BLaER1 treated with 17β-estradiol and CSF1 and Interleukin-3, amounts not matched to agents 10 nM and 100 nM (cell line): ENCODE results near the gene ABHD5.
"Not testable (repeated sequence)": the region's sequence is repeated elsewhere in the genome, so short reads cannot be mapped to it uniquely, and the experiment has no call there.

Source experiments
- H3K27ac ChIP-seq, 11 experiments: shearing (Covaris generic); formaldehyde crosslinking; 2 replicates each; pipeline ENCODE4 v1.8.1; 2022
- H3K27me3 ChIP-seq, 11 experiments: shearing (Covaris generic); formaldehyde crosslinking; 2 replicates each; pipeline ENCODE4 v1.8.1; 2022
- H3K36me3 ChIP-seq, 11 experiments: shearing (Covaris generic); formaldehyde crosslinking; 2 replicates each; pipeline ENCODE4 v1.8.1; 2022
- H3K4me1 ChIP-seq, 10 experiments: shearing (Covaris generic); formaldehyde crosslinking; 2 replicates each; pipeline ENCODE4 v1.8.1; 2022
- H3K4me2 ChIP-seq, 11 experiments: shearing (Covaris generic); formaldehyde crosslinking; 2 replicates each; pipeline ENCODE4 v1.8.1; 2022
- H3K4me3 ChIP-seq, 10 experiments: shearing (Covaris generic); formaldehyde crosslinking; 2 replicates each; pipeline ENCODE4 v1.8.1; 2022
- H3K9ac ChIP-seq, 11 experiments: shearing (Covaris generic); formaldehyde crosslinking; 2 replicates each; pipeline ENCODE4 v1.8.1; 2022
- H3K9me3 ChIP-seq, 11 experiments: shearing (Covaris generic); formaldehyde crosslinking; replicated peaks in 1 of 11; 2 replicates each; pipeline ENCODE4 v1.8.1; 2022
- H4K20me1 ChIP-seq, 11 experiments: shearing (Covaris generic); formaldehyde crosslinking; 2 replicates each; pipeline ENCODE4 v1.8.1; 2022
- Cebpa-rat ChIP-seq, 11 experiments: shearing (Covaris generic); IDR thresholded peaks; 2 replicates each; pipeline ENCODE4 v1.8.1; 2022

Gene ABHD5

DNA sequence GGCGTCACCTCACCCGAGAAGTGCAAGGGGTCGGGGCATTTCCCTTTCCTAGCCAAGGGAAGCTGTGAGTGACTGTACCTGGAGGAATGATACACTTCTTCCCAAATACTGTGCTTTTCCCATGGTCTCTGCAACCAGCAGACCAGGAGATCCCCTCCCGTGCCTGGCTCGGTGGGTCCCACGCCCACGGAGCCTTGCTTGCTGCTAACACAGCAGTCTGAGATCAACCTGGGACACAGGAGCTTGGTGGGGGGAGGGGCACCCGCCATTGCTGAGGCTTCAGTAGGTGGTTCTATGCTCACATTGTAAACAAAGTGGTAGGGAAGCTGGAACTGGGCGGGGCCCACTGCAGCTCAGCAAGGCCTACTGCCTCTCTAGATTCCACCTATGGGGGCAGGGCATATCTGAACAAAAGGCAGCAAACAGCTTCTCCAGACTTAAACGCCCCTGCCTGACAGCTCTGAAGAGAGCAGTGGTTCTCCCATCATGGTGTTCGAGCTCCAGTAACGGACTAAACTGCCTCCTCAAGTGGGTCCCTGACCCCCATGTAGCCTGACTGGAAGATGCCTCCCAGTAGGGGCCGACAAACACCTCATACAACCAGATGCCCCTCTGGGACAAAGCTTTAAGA is 31.4 kb upstream of the ABHD5 start:
- Histone ChIP-seq H3K4me2 (no peak overlapping the region), H4K20me1 (no peaks in the 10 kb centered on the region), H3K36me3 (no peaks in the 10 kb centered on the region), H3K27me3 (no peaks in the 10 kb centered on the region), H3K9me3 (peaks cover 0 to 21% (median 8%) of the 10 kb centered on the region in 11 experiments; a peak in 8 of 22 replicates), H3K27ac (no peak overlapping the region), H3K4me1 (no peaks in the 10 kb centered on the region), H3K4me3 (no peak overlapping the region), H3K9ac (no peak overlapping the region)
- no peak for TF ChIP-seq Cebpa-rat (IDR thresholded peaks at IDR 0.05)

DNA sequence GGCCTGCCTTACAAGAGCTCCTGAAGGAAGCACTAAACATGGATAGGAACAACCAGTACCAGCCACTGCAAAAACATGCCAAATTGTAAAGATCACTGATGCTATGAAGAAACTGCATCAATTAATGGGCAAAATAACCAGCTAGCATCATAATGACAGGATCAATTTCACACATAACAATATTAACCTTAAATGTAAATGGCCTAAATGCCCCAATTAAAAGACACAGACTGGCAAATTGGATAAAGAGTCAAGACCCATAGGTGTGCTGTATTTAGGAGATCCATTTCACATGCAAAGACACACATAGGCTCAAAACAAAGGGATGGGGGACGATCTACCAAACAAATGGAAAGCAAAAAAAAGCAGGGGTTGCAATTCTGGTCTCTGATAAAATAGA is 29.4 kb upstream of the ABHD5 start:
- peaks cover 0 to 21% (median 8%) of the 10 kb centered on the region in 11 experiments; a peak in 9 of 22 replicates for H3K9me3 ChIP-seq
- not testable (repeated sequence) for H3K27ac ChIP-seq, H3K27me3 ChIP-seq, H3K4me3 ChIP-seq, H4K20me1 ChIP-seq, H3K4me1 ChIP-seq, H3K36me3 ChIP-seq, H3K9ac ChIP-seq, H3K4me2 ChIP-seq

GRCh38 chr3:43665011-43665410 is 25.7 kb upstream of the ABHD5 start:
- peaks cover 0 to 12% (median 0%) of the 10 kb centered on the region in 11 experiments; a peak in 5 of 22 replicates for H3K9me3 ChIP-seq
- H3K4me2 ChIP-seq, H3K4me3 ChIP-seq, H4K20me1 ChIP-seq, H3K27me3 ChIP-seq, H3K9ac ChIP-seq, H3K4me1 ChIP-seq, H3K36me3 ChIP-seq, H3K27ac ChIP-seq: not testable (repeated sequence)

DNA sequence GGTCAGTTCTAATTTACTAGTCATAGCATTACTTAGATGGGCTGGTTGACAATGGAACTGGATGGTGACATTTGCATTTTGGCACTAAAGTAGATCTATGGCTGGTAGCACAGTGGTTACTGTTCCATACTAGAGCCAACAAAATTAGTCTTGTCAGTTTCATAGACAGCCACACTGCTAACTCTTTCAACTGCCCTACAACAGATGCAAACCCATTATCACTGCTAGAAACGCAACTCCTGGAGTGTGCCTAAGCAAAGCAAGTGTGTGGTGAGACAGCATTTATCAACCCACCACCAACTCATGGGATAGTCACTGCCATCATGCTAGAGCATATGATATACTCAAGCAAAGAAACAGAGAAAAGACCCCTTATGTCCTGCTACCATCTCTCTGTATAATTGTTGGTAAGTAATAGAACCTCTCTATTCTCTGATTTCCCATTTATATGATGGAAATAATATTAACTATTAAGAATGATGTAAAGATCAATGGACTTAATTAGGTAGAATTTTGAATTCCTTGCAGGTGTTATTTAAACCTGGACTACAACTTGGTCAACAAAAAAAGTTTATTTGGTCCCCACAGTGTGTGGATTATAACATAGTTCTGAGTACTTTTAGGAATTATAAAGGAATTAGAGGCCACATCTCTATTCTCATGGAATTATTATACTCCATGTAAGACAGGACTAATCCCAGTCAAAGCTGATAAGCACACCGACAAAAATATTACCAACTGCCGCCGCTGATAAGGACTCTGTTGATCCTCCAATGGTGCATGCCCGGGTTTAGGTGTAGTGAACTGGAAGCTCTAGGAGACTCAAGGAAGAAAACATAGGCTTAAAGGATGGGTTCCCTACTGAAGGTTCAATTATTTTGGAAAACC is 19.9 kb upstream of the ABHD5 start:
- no peaks in the 10 kb centered on the region for H3K9me3 ChIP-seq
- no peaks in the 10 kb centered on the region for H3K36me3 ChIP-seq
- no peak overlapping the region for H3K4me2 ChIP-seq
- TF ChIP-seq Cebpa-rat (IDR thresholded peaks at IDR 0.05): no peak
- H3K4me3 ChIP-seq: no peak overlapping the region
- no peak overlapping the region for H3K27ac ChIP-seq
- no peaks in the 10 kb centered on the region for H3K4me1 ChIP-seq
- no peaks in the 10 kb centered on the region for H4K20me1 ChIP-seq
- no peak overlapping the region for H3K9ac ChIP-seq
- H3K27me3 ChIP-seq: no peaks in the 10 kb centered on the region

GRCh38 chr3:43674345-43675085 is 16.2 kb upstream of the ABHD5 start:
- Histone ChIP-seq H3K36me3 (no peaks in the 10 kb centered on the region), H3K4me1 (no peaks in the 10 kb centered on the region), H3K9me3 (peaks cover 0 to 13% (median 6%) of the 10 kb centered on the region in 11 experiments; a peak in 10 of 22 replicates), H3K27ac (no peak overlapping the region), H3K27me3 (no peaks in the 10 kb centered on the region), H4K20me1 (no peaks in the 10 kb centered on the region), H3K4me2 (no peak overlapping the region), H3K4me3 (no peak overlapping the region), H3K9ac (no peak overlapping the region)
- TF ChIP-seq Cebpa-rat (IDR thresholded peaks at IDR 0.05): no peak

DNA sequence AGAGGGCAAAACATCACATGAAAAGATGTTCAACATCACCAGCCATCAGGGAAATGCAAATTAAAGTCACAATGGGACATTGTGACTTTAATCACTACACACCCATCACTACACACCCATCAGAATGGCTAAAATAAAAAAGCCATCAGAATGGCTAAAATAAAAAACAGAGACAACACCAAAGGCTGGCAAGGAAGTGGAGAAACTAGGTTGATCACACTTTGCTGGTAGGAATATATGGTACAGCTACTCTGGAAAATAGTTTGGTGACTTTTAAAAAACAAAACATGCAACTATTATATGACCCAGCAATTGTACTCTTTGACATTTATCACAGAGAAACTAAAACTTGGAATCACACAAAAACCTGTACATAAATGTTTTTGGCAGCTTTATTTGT is 15.1 kb upstream of the ABHD5 start:
- H3K9ac ChIP-seq: no peak overlapping the region
- no peak overlapping the region for H3K27ac ChIP-seq
- TF ChIP-seq Cebpa-rat (IDR thresholded peaks at IDR 0.05): no peak
- no peaks in the 10 kb centered on the region for H4K20me1 ChIP-seq
- no peak overlapping the region for H3K4me3 ChIP-seq
- peaks cover 0 to 14% (median 6%) of the 10 kb centered on the region in 11 experiments; a peak in 10 of 22 replicates for H3K9me3 ChIP-seq
- no peaks in the 10 kb centered on the region for H3K36me3 ChIP-seq
- no peak overlapping the region for H3K4me2 ChIP-seq
- H3K4me1 ChIP-seq: no peaks in the 10 kb centered on the region
- no peaks in the 10 kb centered on the region for H3K27me3 ChIP-seq

GRCh38 chr3:43676441-43676840 is 14.3 kb upstream of the ABHD5 start:
- Histone ChIP-seq H3K9ac (no peak overlapping the region), H3K36me3 (no peaks in the 10 kb centered on the region), H4K20me1 (no peaks in the 10 kb centered on the region), H3K4me1 (no peaks in the 10 kb centered on the region), H3K9me3 (peaks cover 0 to 14% (median 6%) of the 10 kb centered on the region in 11 experiments; a peak in 10 of 22 replicates), H3K27ac (no peak overlapping the region), H3K4me3 (no peak overlapping the region), H3K27me3 (no peaks in the 10 kb centered on the region), H3K4me2 (no peak overlapping the region)
- TF ChIP-seq Cebpa-rat (IDR thresholded peaks at IDR 0.05): no peak

DNA sequence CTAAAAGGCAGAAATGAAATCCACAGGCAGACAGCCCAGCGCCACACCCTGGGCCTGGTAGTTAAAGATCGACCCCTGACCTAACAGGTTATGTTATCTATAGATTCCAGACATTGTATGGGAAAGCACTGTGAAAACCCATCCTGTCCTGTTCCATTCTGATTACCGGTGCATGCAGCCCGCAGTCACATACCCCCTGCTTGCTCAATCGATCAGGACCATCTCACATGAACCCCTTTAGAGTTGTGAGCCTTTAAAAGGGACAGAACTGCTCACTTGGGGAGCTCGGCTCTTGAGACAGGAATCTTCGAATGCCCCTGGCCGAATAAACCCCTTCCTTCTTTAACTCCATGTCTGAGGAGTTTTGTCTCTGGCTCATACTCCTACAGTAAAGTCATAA is 12.4 kb upstream of the ABHD5 start:
- H3K9me3 ChIP-seq: peaks cover 0 to 14% (median 6%) of the 10 kb centered on the region in 11 experiments; a peak in 10 of 22 replicates
- not testable (repeated sequence) for H3K36me3 ChIP-seq, H3K27me3 ChIP-seq, H3K4me1 ChIP-seq, H3K4me3 ChIP-seq, H4K20me1 ChIP-seq, H3K27ac ChIP-seq, H3K4me2 ChIP-seq, H3K9ac ChIP-seq

GRCh38 chr3:43678887-43679449 is 11.8 kb upstream of the ABHD5 start:
- H3K36me3 ChIP-seq, H3K4me2 ChIP-seq, H3K27me3 ChIP-seq, H3K27ac ChIP-seq, H3K9ac ChIP-seq, H3K4me3 ChIP-seq, H4K20me1 ChIP-seq, H3K4me1 ChIP-seq: not testable (repeated sequence)
- H3K9me3 ChIP-seq: peaks cover 0 to 14% (median 6%) of the 10 kb centered on the region in 11 experiments; a peak in 10 of 22 replicates

GRCh38 chr3:43680857-43681256 is 9.9 kb upstream of the ABHD5 start:
- H3K4me1 ChIP-seq, H3K4me2 ChIP-seq, H4K20me1 ChIP-seq, H3K27me3 ChIP-seq, H3K36me3 ChIP-seq, H3K9ac ChIP-seq, H3K4me3 ChIP-seq, H3K27ac ChIP-seq: not testable (repeated sequence)
- peaks cover 0 to 14% (median 6%) of the 10 kb centered on the region in 11 experiments; a peak in 10 of 22 replicates for H3K9me3 ChIP-seq
